ENCODE measurements around the gene NEDD4. TPM values are rescaled to one million over a fixed set of nuclear protein-coding genes. Genes with fewer than 3 reads are reported as not detected.
"Not testable (repeated sequence)": the region's sequence is repeated elsewhere in the genome, so short reads cannot be mapped to it uniquely, and the experiment has no call there.

NEDD4 gene
- total RNA-seq, 2 experiments from 2014 or later: 29.1 to 32.2 TPM

- H3K9me3 Mint-ChIP-seq: no peaks in the 10 kb centered on the region
- no peak overlapping the region for H3K4me3 Mint-ChIP-seq
- H3K4me1 Mint-ChIP-seq (ENCODE audit: low read depth): peaks cover 2% of the 10 kb centered on the region
- H3K36me3 Mint-ChIP-seq (ENCODE audit: low read depth): peaks cover 4% of the 10 kb centered on the region
- CTCF ChIA-PET: interaction anchor here (0.8 kb wide), 1 partner anchor 60 kb away, joined by 6 read pairs; no protein-coding TSS in a partner anchor
- DNase-seq: no peak
- intact Hi-C loops (cut with micrococcal nuclease): no loop called here
- H3K27ac Mint-ChIP-seq: no peak overlapping the region
- H3K27me3 Mint-ChIP-seq (ENCODE audit: low read depth): no peaks in the 10 kb centered on the region
Measured at GRCh38 chr15:55980511-55980910, 12.9 kb downstream of the NEDD4 start.

DNA sequence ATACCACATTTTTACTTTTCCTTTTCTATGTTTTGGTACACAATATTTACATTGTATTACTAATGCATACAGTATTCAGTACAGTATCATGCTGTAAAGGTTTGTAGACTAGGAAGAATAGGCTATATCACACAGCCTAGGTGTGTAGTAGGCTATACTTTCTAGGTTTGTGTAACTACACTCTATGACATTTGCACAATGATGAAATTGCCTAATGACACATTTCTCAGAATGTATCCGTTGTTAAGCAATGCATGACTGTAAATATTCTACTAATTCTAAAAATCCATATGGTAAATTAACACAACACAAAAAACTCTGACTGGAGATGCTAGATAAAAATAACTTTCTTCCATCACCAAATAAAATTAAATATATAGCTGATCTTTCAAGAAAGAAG lies 16.2 kb downstream of the NEDD4 start:
- Mint-ChIP-seq H3K9me3 (no peaks in the 10 kb centered on the region), H3K4me3 (no peak overlapping the region), H3K27ac (no peak overlapping the region), H3K27me3 (ENCODE audit: low read depth) (no peaks in the 10 kb centered on the region), H3K4me1 (ENCODE audit: low read depth) (peaks cover 2% of the 10 kb centered on the region), H3K36me3 (ENCODE audit: low read depth) (peaks cover 2% of the 10 kb centered on the region)
- CTCF ChIA-PET: interaction anchor here (0.6 kb wide), 1 partner anchor 22 kb away, joined by 6 read pairs; no protein-coding TSS in a partner anchor
- intact Hi-C loops (cut with micrococcal nuclease): no loop called here
- no peak for DNase-seq

- peaks cover 2% of the 10 kb centered on the region for H3K9me3 Mint-ChIP-seq
Measured at GRCh38 chr15:55970286-55970685, 23.1 kb downstream of the NEDD4 start.

GRCh38 chr15:55969582-55969981 lies 23.8 kb downstream of the NEDD4 start:
- Mint-ChIP-seq H3K27me3 (ENCODE audit: low read depth) (no peaks in the 10 kb centered on the region), H3K27ac (no peak overlapping the region), H3K4me3 (no peak overlapping the region), H3K4me1 (ENCODE audit: low read depth) (no peaks in the 10 kb centered on the region), H3K36me3 (ENCODE audit: low read depth) (peaks cover 9% of the 10 kb centered on the region), H3K9me3 (peaks cover 2% of the 10 kb centered on the region)
- intact Hi-C loops (cut with micrococcal nuclease): no loop called here
- CTCF ChIA-PET: no interaction called here
- no peak for DNase-seq

More at GRCh38 chr15:55970286-55970685, 23.1 kb downstream of the NEDD4 start:
- no peak overlapping the region for H3K27ac Mint-ChIP-seq
- no peak overlapping the region for H3K4me3 Mint-ChIP-seq
- peaks cover 9% of the 10 kb centered on the region for H3K36me3 Mint-ChIP-seq (ENCODE audit: low read depth)
- DNase-seq: no peak
- no peaks in the 10 kb centered on the region for H3K27me3 Mint-ChIP-seq (ENCODE audit: low read depth)
- intact Hi-C loops (cut with micrococcal nuclease): no loop called here
- H3K4me1 Mint-ChIP-seq (ENCODE audit: low read depth): no peaks in the 10 kb centered on the region
- CTCF ChIA-PET: no interaction called here

- CTCF ChIA-PET: no interaction called here
- Mint-ChIP-seq H3K27ac (no peak overlapping the region), H3K36me3 (ENCODE audit: low read depth) (peaks cover 9% of the 10 kb centered on the region), H3K9me3 (peaks cover 2% of the 10 kb centered on the region), H3K4me1 (ENCODE audit: low read depth) (no peaks in the 10 kb centered on the region), H3K4me3 (no peak overlapping the region), H3K27me3 (ENCODE audit: low read depth) (no peaks in the 10 kb centered on the region)
- intact Hi-C loops (cut with micrococcal nuclease): no loop called here
- no peak for DNase-seq
Measured at GRCh38 chr15:55968923-55969322, 24.5 kb downstream of the NEDD4 start.

DNA sequence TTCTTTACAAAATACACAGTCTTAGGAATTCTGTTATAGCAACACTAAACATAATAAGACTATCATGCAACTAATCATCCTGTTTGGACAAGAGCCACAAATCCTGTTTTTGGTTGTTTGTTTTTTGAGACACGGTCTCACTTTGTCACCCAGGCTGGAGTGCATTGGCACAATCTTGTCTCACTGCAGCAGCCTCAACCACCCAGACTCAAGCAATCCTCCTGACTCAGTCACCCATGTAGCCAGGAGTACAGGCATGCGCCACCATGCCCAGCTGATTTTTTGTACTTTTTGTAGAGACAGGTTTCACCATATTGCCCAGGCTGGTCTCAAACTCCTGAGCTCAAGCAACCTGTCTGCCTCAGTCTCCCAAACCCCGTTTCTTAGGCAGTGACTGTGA lies 28.3 kb downstream of the NEDD4 start:
- H3K27me3 Mint-ChIP-seq (ENCODE audit: low read depth): no peaks in the 10 kb centered on the region
- no peak overlapping the region for H3K27ac Mint-ChIP-seq
- intact Hi-C loops (cut with micrococcal nuclease): no loop called here
- H3K4me1 Mint-ChIP-seq (ENCODE audit: low read depth): no peaks in the 10 kb centered on the region
- H3K9me3 Mint-ChIP-seq: no peaks in the 10 kb centered on the region
- H3K4me3 Mint-ChIP-seq: no peak overlapping the region
- H3K36me3 Mint-ChIP-seq (ENCODE audit: low read depth): peaks cover 5% of the 10 kb centered on the region
- DNase-seq: no peak
- CTCF ChIA-PET: no interaction called here

GRCh38 chr15:55960946-55961345 lies 32.5 kb downstream of the NEDD4 start:
- H3K27ac Mint-ChIP-seq: no peak overlapping the region
- no peak for DNase-seq
- intact Hi-C loops (cut with micrococcal nuclease): no loop called here
- H3K36me3 Mint-ChIP-seq (ENCODE audit: low read depth): peaks cover 4% of the 10 kb centered on the region
- H3K4me1 Mint-ChIP-seq (ENCODE audit: low read depth): no peaks in the 10 kb centered on the region
- CTCF ChIA-PET: no interaction called here
- H3K9me3 Mint-ChIP-seq: peaks cover 2% of the 10 kb centered on the region
- H3K4me3 Mint-ChIP-seq: no peak overlapping the region
- no peaks in the 10 kb centered on the region for H3K27me3 Mint-ChIP-seq (ENCODE audit: low read depth)

DNA sequence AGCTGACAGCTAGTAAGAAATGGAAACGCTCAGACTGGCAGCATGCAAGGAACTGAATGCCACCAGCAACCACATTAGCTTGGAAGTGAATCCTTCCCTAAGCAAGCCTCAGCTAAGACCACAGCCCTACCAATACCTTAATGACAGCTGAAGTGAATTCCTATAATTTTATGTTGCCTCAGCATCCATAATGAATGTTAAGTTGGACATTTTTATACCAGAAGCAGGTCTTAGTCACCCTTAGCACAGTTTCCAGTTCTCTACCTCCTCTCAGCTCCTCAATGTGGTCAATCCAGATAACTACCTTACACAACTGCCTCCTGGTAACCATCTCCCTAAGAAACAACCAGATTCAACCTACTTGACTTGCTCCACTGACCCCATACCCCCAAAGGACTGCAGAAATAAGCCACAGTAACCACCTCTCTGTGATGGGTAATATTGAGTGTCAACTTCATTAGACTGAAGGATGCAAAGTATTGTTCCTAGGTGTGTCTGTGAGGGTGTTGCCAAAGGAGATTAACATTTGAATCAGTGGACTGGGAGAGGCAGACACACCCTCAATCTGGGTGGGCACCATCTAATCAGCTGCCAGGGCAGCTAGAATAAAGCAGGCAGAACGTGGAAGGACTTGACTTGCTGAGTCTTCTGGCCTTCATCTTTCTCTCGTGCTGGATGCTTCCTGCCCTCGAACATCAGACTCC lies 33.5 kb downstream of the NEDD4 start:
- Mint-ChIP-seq H3K4me3 (no peak overlapping the region), H3K27ac (no peak overlapping the region), H3K4me1 (ENCODE audit: low read depth) (no peaks in the 10 kb centered on the region), H3K9me3 (peaks cover 2% of the 10 kb centered on the region), H3K36me3 (ENCODE audit: low read depth) (no peaks in the 10 kb centered on the region), H3K27me3 (ENCODE audit: low read depth) (no peaks in the 10 kb centered on the region)
- CTCF ChIA-PET: no interaction called here
- intact Hi-C loops (cut with micrococcal nuclease): no loop called here
- DNase-seq: no peak

- no peak overlapping the region for H3K4me3 Mint-ChIP-seq
- CTCF ChIA-PET: no interaction called here
- DNase-seq: no peak
- peaks cover 2% of the 10 kb centered on the region for H3K9me3 Mint-ChIP-seq
- intact Hi-C loops (cut with micrococcal nuclease): no loop called here
- no peak overlapping the region for H3K27ac Mint-ChIP-seq
- H3K4me1 Mint-ChIP-seq (ENCODE audit: low read depth): no peaks in the 10 kb centered on the region
- no peaks in the 10 kb centered on the region for H3K27me3 Mint-ChIP-seq (ENCODE audit: low read depth)
- no peaks in the 10 kb centered on the region for H3K36me3 Mint-ChIP-seq (ENCODE audit: low read depth)
Measured at GRCh38 chr15:55958349-55958748, 35.1 kb downstream of the NEDD4 start.

- no peak overlapping the region for H3K27ac Mint-ChIP-seq
- no peak overlapping the region for H3K4me3 Mint-ChIP-seq
- intact Hi-C loops (cut with micrococcal nuclease): no loop called here
- CTCF ChIA-PET: interaction anchor here (0.6 kb wide), 1 partner anchor 22 kb away, joined by 6 read pairs; no protein-coding TSS in a partner anchor
- H3K36me3 Mint-ChIP-seq (ENCODE audit: low read depth): peaks cover 4% of the 10 kb centered on the region
- no peak for DNase-seq
- no peaks in the 10 kb centered on the region for H3K27me3 Mint-ChIP-seq (ENCODE audit: low read depth)
- no peaks in the 10 kb centered on the region for H3K4me1 Mint-ChIP-seq (ENCODE audit: low read depth)
- peaks cover 2% of the 10 kb centered on the region for H3K9me3 Mint-ChIP-seq
Measured at GRCh38 chr15:55954862-55955605, 38.4 kb downstream of the NEDD4 start.

GRCh38 chr15:55952501-55953274 lies 40.7 kb downstream of the NEDD4 start:
- H3K4me3 Mint-ChIP-seq; intact Hi-C loops (cut with micrococcal nuclease); H3K9me3 Mint-ChIP-seq; H3K27me3 Mint-ChIP-seq (ENCODE audit: low read depth); H3K27ac Mint-ChIP-seq; DNase-seq; CTCF ChIA-PET; H3K4me1 Mint-ChIP-seq (ENCODE audit: low read depth): not testable (repeated sequence)
- H3K36me3 Mint-ChIP-seq (ENCODE audit: low read depth): peaks cover 13% of the 10 kb centered on the region

GRCh38 chr15:55944606-55945005 lies 48.8 kb downstream of the NEDD4 start:
- H3K36me3 Mint-ChIP-seq (ENCODE audit: low read depth): peaks cover 30% of the 10 kb centered on the region
- DNase-seq; H3K27me3 Mint-ChIP-seq (ENCODE audit: low read depth); intact Hi-C loops (cut with micrococcal nuclease); H3K9me3 Mint-ChIP-seq; CTCF ChIA-PET; H3K4me1 Mint-ChIP-seq (ENCODE audit: low read depth); H3K27ac Mint-ChIP-seq; H3K4me3 Mint-ChIP-seq: not testable (repeated sequence)

Measured in activated naive CD4-positive, alpha-beta T cell treated with anti-CD3 and anti-CD28 coated beads for 36 hours (primary cell).